PC-9 (cell line): ENCODE results near the gene ECE2. TPM values are rescaled to one million over a fixed set of nuclear protein-coding genes. Genes with fewer than 3 reads are reported as not detected.
"Not testable (repeated sequence)": the region's sequence is repeated elsewhere in the genome, so short reads cannot be mapped to it uniquely, and the experiment has no call there.

Experiments used
- BruUV-seq: library from RNA; stranded (reverse); fragments of 400-500 nt; replicated peaks from 2 replicates; lab custom pipeline; 2021; lab: Mats Ljungman, UMichigan
- CTCF ChIA-PET: fragments of 300-600 bp; sonication (Branson Sonifier 250); formaldehyde crosslinking; loops from one replicate; lab custom pipeline; 2022; ENCODE audit warnings: antibody characterized with exemption; lab: Charles Lee
- POLR2A ChIA-PET: fragments of 300-600 bp; sonication (Branson Sonifier 250); formaldehyde crosslinking; loops from one replicate; lab custom pipeline; 2022; ENCODE audit warnings: antibody characterized with exemption; ENCODE audit not compliant: unreplicated experiment; lab: Charles Lee
- DNase-seq, 2 experiments: peaks; one replicate each; pipeline versions ENCODE4 v3.0.0 to v3.0.0-alpha.2; 2015 to 2022; ENCODE audit warnings: mixed read lengths in 1 of 2
- H2AFZ ChIP-seq: fragments of 200-600 bp; sonication (generic); 2 replicates; pipeline ENCODE4 v1.8.1; 2017; ENCODE audit warnings: antibody characterized with exemption
- H3F3A ChIP-seq: fragments of 200-600 bp; sonication (generic); 2 replicates; pipeline ENCODE4 v1.8.1; 2017; ENCODE audit warnings: antibody characterized with exemption, mild to moderate bottlenecking, low read depth; ENCODE audit not compliant: insufficient read depth
- H3K27ac ChIP-seq: fragments of 200-600 bp; sonication (generic); 2 replicates; pipeline ENCODE4 v1.6.1; 2016; ENCODE audit warnings: mixed run types
- H3K27me3 ChIP-seq: fragments of 200-600 bp; sonication (generic); 2 replicates; pipeline ENCODE4 v1.6.1; 2016; ENCODE audit warnings: low read depth, mixed run types; ENCODE audit not compliant: insufficient read depth
- H3K36me3 ChIP-seq: fragments of 200-600 bp; sonication (generic); 2 replicates; pipeline ENCODE4 v1.6.1; 2016; ENCODE audit warnings: low read depth, mixed run types
- H3K4me1 ChIP-seq: fragments of 200-600 bp; sonication (generic); replicated peaks from 2 replicates; pipeline ENCODE4 v1.6.1; 2016; ENCODE audit warnings: mixed run types; ENCODE audit not compliant: insufficient read depth
- H3K4me2 ChIP-seq: fragments of 200-600 bp; sonication (generic); 2 replicates; pipeline ENCODE4 v1.6.1; 2017; ENCODE audit warnings: mixed run types
- H3K4me3 ChIP-seq: fragments of 200-600 bp; sonication (generic); 2 replicates; pipeline ENCODE4 v1.6.1; 2016; ENCODE audit warnings: mixed run types
- H3K79me2 ChIP-seq: fragments of 200-600 bp; sonication (generic); 2 replicates; pipeline ENCODE4 v1.6.1; 2017; ENCODE audit warnings: low read depth, mixed run types
- H3K9me2 ChIP-seq: fragments of 200-600 bp; sonication (generic); 2 replicates; pipeline ENCODE4 v1.8.1; 2017; ENCODE audit warnings: mild to moderate bottlenecking; ENCODE audit not compliant: insufficient read depth
- H3K9me3 ChIP-seq: fragments of 200-600 bp; sonication (generic); 2 replicates; pipeline ENCODE4 v1.8.1; 2016; ENCODE audit warnings: low read depth; ENCODE audit not compliant: insufficient read depth
- H4K20me1 ChIP-seq: fragments of 200-600 bp; sonication (generic); 2 replicates; pipeline ENCODE4 v1.8.1; 2017; ENCODE audit not compliant: insufficient read depth
- EZH2 ChIP-seq: fragments of 200-600 bp; sonication (generic); IDR thresholded peaks from 2 replicates; pipeline ENCODE4 v1.8.0; 2017; ENCODE audit warnings: antibody characterized with exemption, low read depth
- intact Hi-C: fragments of 100-400 bp; cut with micrococcal nuclease; formaldehyde crosslinking; loops from one replicate; pipeline ENCODE4 v1.10.0; 2022; ENCODE audit not compliant: unreplicated experiment
- total RNA-seq: library from RNA; stranded (reverse); gene quantifications from 2 replicates; pipeline ENCODE4 v1.2.3, GENCODE V29; 2021
- TF ChIP-seq, protein P1 (sequence below): fragments of 200-600 bp; sonication (generic); conservative IDR thresholded peaks from 2 replicates; pipeline ENCODE4 v1.6.1; 2017; ENCODE audit warnings: mixed run types, antibody characterized with exemption, mild to moderate bottlenecking, moderate library complexity

ECE2 gene
- total RNA-seq, 1 experiment from 2014 or later, result not detected

DNA sequence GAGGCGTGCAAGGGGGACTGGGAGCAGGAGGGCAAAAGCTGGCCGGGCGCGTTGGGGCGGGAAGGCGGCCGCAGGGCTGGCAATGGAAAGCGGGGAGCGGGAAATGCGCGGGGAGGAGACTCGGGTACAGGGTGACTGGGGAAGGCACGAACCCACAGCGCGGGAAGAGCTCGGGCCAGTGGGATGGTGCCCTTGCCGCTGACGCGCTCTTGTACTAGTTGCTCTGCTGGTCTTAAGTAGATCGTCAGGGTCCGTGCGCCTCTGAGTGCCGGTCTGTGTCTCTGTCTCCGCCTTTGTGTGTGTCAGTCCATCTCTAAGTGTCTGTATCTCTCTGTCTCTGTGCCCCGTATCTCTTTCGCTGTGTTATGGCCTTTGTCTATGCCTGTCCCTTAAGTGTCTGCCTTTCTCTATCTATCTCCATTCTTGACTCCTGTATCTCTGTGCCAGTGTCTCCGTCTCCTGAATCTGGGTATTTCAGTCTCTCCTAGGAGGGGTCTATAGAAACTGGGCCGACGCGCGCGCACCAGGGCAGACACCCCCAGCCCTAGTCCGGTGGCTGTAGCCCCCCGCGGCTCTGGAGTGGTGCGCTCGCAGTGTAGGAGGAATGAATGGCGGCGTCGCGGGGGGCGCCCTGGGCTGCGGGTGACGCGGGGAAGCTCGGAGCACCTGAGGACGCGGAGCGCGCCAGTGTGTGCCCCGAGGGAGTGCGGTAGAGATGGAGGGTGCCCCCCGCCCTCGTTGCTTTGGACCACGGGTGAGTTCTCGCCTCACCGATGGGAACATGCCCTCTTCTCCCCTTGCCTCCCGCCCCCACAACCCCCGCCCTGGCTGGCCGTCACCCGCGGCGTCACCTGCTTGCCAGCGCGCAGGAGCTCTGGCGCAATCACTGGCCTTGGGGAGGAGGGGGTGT lies 13.7 kb upstream of the ECE2 start:
- TF ChIP-seq EZH2, result no peak
- TF ChIP-seq, protein P1, sequence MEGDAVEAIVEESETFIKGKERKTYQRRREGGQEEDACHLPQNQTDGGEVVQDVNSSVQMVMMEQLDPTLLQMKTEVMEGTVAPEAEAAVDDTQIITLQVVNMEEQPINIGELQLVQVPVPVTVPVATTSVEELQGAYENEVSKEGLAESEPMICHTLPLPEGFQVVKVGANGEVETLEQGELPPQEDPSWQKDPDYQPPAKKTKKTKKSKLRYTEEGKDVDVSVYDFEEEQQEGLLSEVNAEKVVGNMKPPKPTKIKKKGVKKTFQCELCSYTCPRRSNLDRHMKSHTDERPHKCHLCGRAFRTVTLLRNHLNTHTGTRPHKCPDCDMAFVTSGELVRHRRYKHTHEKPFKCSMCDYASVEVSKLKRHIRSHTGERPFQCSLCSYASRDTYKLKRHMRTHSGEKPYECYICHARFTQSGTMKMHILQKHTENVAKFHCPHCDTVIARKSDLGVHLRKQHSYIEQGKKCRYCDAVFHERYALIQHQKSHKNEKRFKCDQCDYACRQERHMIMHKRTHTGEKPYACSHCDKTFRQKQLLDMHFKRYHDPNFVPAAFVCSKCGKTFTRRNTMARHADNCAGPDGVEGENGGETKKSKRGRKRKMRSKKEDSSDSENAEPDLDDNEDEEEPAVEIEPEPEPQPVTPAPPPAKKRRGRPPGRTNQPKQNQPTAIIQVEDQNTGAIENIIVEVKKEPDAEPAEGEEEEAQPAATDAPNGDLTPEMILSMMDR, result no peak
- BruUV-seq, result no TSS peak
- CTCF ChIA-PET, result interaction anchor here (0.5 to 0.7 kb wide), 5 partner anchors 11 to 220 kb away, joined by 3 to 6 read pairs (median 6); no protein-coding TSS in a partner anchor
- H3F3A ChIP-seq, result peaks cover 28% of the 10 kb centered on the region; the same call in 1 of the 2 replicates
- no peak for DNase-seq
- POLR2A ChIA-PET, result interaction anchor here (0.6 to 0.7 kb wide), 5 partner anchors 12 to 566 kb away, joined by 3 to 23 read pairs (median 13); partner anchors contain the start of gene CHRD
- no peaks in the 10 kb centered on the region for H3K36me3 ChIP-seq
- peak overlapping the region; percentile 96 for H2AFZ ChIP-seq
- peaks cover 7% of the 10 kb centered on the region; the same call in 1 of the 2 replicates for H3K79me2 ChIP-seq
- no peaks in the 10 kb centered on the region for H4K20me1 ChIP-seq
- intact Hi-C loops, result loop anchor here (2.0 kb wide), 1 partner anchor 37 kb away; the partner anchor contains the start of gene PSMD2
- peak overlapping the region; percentile 94 for H3K4me2 ChIP-seq
- H3K27me3 ChIP-seq, result no peaks in the 10 kb centered on the region
- no peaks in the 10 kb centered on the region for H3K9me3 ChIP-seq
- H3K4me3 ChIP-seq, result peak overlapping the region; percentile 64
- H3K27ac ChIP-seq, result no peak overlapping the region
- peaks cover 15% of the 10 kb centered on the region; the same call in 1 of the 2 replicates for H3K4me1 ChIP-seq
- no peaks in the 10 kb centered on the region for H3K9me2 ChIP-seq

DNA sequence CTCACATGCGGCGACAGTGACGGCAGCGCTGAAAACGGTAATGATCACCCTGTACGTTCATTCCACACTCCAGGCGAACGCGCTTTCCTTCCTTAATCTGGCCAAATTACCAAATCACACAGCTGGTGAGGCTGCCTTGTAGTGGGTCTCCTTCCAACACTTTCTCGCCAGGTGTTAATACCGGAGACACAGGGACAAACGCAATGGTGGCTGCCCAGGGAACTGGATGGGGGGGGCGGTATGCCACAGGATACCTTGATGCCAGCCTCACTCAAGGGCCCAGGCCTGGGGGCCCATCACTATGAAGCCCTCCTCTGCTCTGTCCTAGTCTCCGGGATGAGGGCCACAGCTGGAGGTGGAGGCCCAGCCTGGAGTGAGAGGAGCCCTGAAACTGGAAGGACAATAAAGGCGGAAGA lies 13.1 kb upstream of the ECE2 start:
- peak overlapping the region; percentile 96; the same call in 1 of the 2 replicates for H2AFZ ChIP-seq
- peaks cover 15% of the 10 kb centered on the region; the same call in 1 of the 2 replicates for H3K4me1 ChIP-seq
- intact Hi-C loops, result no loop called here
- POLR2A ChIA-PET, result interaction anchor here (0.6 to 0.7 kb wide), 2 partner anchors 13 to 17 kb away, joined by 13 to 22 read pairs; no protein-coding TSS in a partner anchor
- no peaks in the 10 kb centered on the region for H3K9me2 ChIP-seq
- DNase-seq, result no peak
- no peaks in the 10 kb centered on the region for H3K36me3 ChIP-seq
- CTCF ChIA-PET, result interaction anchor here (0.6 to 0.7 kb wide), 3 partner anchors 11 to 135 kb away, joined by 3 to 6 read pairs (median 6); no protein-coding TSS in a partner anchor
- H3K4me3 ChIP-seq, result peak overlapping the region; percentile 64
- no TSS peak for BruUV-seq
- no peak overlapping the region for H3K27ac ChIP-seq
- TF ChIP-seq EZH2, result no peak
- TF ChIP-seq, protein P1, result no peak
- H3K9me3 ChIP-seq, result 0 out of 2 replicates have a peak, but pooled peaks cover 3% of the 10 kb centered on the region
- H3K4me2 ChIP-seq, result peak overlapping the region; percentile 94
- peaks cover 28% of the 10 kb centered on the region; the same call in 1 of the 2 replicates for H3F3A ChIP-seq
- peaks cover 7% of the 10 kb centered on the region; the same call in 1 of the 2 replicates for H3K79me2 ChIP-seq
- no peaks in the 10 kb centered on the region for H3K27me3 ChIP-seq
- no peaks in the 10 kb centered on the region for H4K20me1 ChIP-seq

DNA sequence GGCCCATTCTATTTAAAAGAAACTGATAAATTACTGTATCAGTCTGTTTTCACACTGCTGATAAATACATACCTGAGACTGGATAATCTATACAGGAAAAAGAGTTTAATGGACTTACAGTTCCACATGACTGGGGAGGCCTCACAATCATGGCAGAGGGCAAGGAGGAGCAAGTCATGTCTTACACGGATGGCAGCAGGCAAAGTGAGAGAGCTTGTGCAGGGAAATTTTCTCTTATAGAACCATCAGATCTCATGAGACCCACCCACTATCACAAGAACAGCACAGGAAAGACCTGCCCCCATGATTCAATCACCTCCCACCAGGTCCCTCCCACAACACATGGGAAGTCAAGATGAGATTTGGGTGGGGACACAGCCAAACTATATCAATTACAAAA lies 8.6 kb upstream of the ECE2 start:
- BruUV-seq, H3K36me3 ChIP-seq, intact Hi-C loops, CTCF ChIA-PET, H4K20me1 ChIP-seq, DNase-seq, H3K9me2 ChIP-seq, H3K4me2 ChIP-seq, H3K4me3 ChIP-seq, H3K9me3 ChIP-seq, H3K27me3 ChIP-seq, H3K27ac ChIP-seq, H3K79me2 ChIP-seq, H2AFZ ChIP-seq, H3K4me1 ChIP-seq: not testable (repeated sequence)
- H3F3A ChIP-seq, result peaks cover 12% of the 10 kb centered on the region; the same call in 1 of the 2 replicates
- POLR2A ChIA-PET, result interaction anchor here (0.7 kb wide), 1 partner anchor 1546 kb away, joined by 6 read pairs; no protein-coding TSS in a partner anchor
